Endodermal cell (in vitro differentiated cells): ENCODE data around the gene TBXAS1. TPM values are rescaled to one million over a fixed set of nuclear protein-coding genes. Genes with fewer than 3 reads are reported as not detected.

Experiments used
- DNase-seq: peaks from one replicate; pipeline ENCODE4 v3.0.0-alpha.2; 2017
- H3K27ac ChIP-seq: 2 replicates; pipeline ENCODE4 v1.5.1; 2013; ENCODE audit warnings: mild to moderate bottlenecking, low read depth, low read length, moderate library complexity
- H3K27me3 ChIP-seq: 2 replicates; pipeline ENCODE4 v1.6.1; 2013; ENCODE audit warnings: mild to moderate bottlenecking, low read length, moderate library complexity; ENCODE audit not compliant: insufficient read depth, control insufficient read depth, poor library complexity, severe bottlenecking
- H3K36me3 ChIP-seq: 2 replicates; pipeline ENCODE4 v1.7.0; 2013; ENCODE audit warnings: mild to moderate bottlenecking, low read length, moderate library complexity; ENCODE audit not compliant: control insufficient read depth, insufficient read depth
- H3K4me1 ChIP-seq: one replicate; pipeline ENCODE4 v1.7.0; 2013; ENCODE audit warnings: low read length; ENCODE audit not compliant: control insufficient read depth, insufficient read depth
- H3K4me3 ChIP-seq: 2 replicates; pipeline ENCODE4 v1.5.1; 2013; ENCODE audit warnings: mild to moderate bottlenecking, low read length, moderate library complexity
- H3K9ac ChIP-seq: 2 replicates; pipeline ENCODE4 v1.6.1; 2013; ENCODE audit warnings: mild to moderate bottlenecking, low read length, moderate library complexity; ENCODE audit not compliant: poor library complexity, severe bottlenecking; ENCODE audit errors: extremely low read depth
- H3K9me3 ChIP-seq: 2 replicates; pipeline ENCODE4 v1.6.1; 2013; ENCODE audit warnings: mild to moderate bottlenecking, low read length, moderate library complexity; ENCODE audit not compliant: control insufficient read depth
- H3K27ac Mint-ChIP-seq: 2 replicates; pipeline ENCODE4 v1.8.0; 2020; ENCODE audit warnings: mixed read lengths
- H3K27me3 Mint-ChIP-seq: 2 replicates; pipeline ENCODE4 v1.8.0; 2021; ENCODE audit warnings: mild to moderate bottlenecking, mixed read lengths; ENCODE audit not compliant: insufficient read depth
- H3K36me3 Mint-ChIP-seq: 2 replicates; pipeline ENCODE4 v1.8.0; 2020; ENCODE audit warnings: low read depth, mixed read lengths
- H3K4me1 Mint-ChIP-seq: 2 replicates; pipeline ENCODE4 v1.8.0; 2020; ENCODE audit warnings: mixed read lengths
- H3K4me3 Mint-ChIP-seq: 2 replicates; pipeline ENCODE4 v1.8.0; 2020; ENCODE audit warnings: mild to moderate bottlenecking, moderate library complexity, mixed read lengths
- H3K9me3 Mint-ChIP-seq: 2 replicates; pipeline ENCODE4 v1.8.0; 2020; ENCODE audit warnings: mild to moderate bottlenecking, mixed read lengths
- WGBS, 2 experiments: methylation state at CpG; one replicate each; pipeline versions ENCODE4 v1.1.5 to v1.1.7; 2013; ENCODE audit warnings: missing lambda C conversion rate in 2 of 2, mixed read lengths in 1 of 2; ENCODE audit not compliant: insufficient coverage in 1 of 2, insufficient read length in 1 of 2; 5-methylcytosine and 5-hydroxymethylcytosine counted together
- total RNA-seq, 2 donors: library from RNA; stranded (reverse); fragmentation: NEBNext Ultra II Directional in 1 of 2; extraction: Animal tissue kit (Norgen Biotek cat#: 25700) in 1 of 2; gene quantifications; 2 replicates in 1 of 2; 3 replicates in 1 of 2; pipeline ENCODE4 v1.2.1, GENCODE V29; 2021
- TF ChIP-seq, protein P1 (sequence below): fragments of 200-600 bp; sonication (generic); conservative IDR thresholded peaks from 2 replicates; pipeline ENCODE4 v1.5.0; 2021; ENCODE audit warnings: antibody characterized with exemption, mild to moderate bottlenecking

The TBXAS1 gene
- total RNA-seq, 2 donors from 2014 or later = 7.6 to 13.5 TPM

GRCh38 chr7:139915268-139915863 is 86.3 kb downstream of the TBXAS1 start:
- H3K27ac ChIP-seq = no peak overlapping the region
- Mint-ChIP-seq H3K4me3 (no peak overlapping the region), H3K27ac (no peak overlapping the region), H3K9me3 (no peaks in the 10 kb centered on the region), H3K36me3 (no peaks in the 10 kb centered on the region), H3K4me1 (peaks cover 10% of the 10 kb centered on the region), H3K27me3 (no peaks in the 10 kb centered on the region)
- H3K4me1 ChIP-seq = peaks cover 7% of the 10 kb centered on the region
- no peaks in the 10 kb centered on the region for H3K27me3 ChIP-seq
- no peak overlapping the region for H3K4me3 ChIP-seq
- H3K36me3 ChIP-seq = no peaks in the 10 kb centered on the region
- H3K9me3 ChIP-seq = no peaks in the 10 kb centered on the region
- TF ChIP-seq, protein P1, sequence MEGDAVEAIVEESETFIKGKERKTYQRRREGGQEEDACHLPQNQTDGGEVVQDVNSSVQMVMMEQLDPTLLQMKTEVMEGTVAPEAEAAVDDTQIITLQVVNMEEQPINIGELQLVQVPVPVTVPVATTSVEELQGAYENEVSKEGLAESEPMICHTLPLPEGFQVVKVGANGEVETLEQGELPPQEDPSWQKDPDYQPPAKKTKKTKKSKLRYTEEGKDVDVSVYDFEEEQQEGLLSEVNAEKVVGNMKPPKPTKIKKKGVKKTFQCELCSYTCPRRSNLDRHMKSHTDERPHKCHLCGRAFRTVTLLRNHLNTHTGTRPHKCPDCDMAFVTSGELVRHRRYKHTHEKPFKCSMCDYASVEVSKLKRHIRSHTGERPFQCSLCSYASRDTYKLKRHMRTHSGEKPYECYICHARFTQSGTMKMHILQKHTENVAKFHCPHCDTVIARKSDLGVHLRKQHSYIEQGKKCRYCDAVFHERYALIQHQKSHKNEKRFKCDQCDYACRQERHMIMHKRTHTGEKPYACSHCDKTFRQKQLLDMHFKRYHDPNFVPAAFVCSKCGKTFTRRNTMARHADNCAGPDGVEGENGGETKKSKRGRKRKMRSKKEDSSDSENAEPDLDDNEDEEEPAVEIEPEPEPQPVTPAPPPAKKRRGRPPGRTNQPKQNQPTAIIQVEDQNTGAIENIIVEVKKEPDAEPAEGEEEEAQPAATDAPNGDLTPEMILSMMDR = no peak
- DNase-seq = no peak
- WGBS, 2 experiments = 93 to 94% methylated on average over 6 to 10 of the region's 10 CpGs
- H3K9ac ChIP-seq = no peak overlapping the region

- no peak overlapping the region for H3K4me3 ChIP-seq
- H3K4me1 Mint-ChIP-seq = peaks cover 15% of the 10 kb centered on the region
- H3K9me3 Mint-ChIP-seq = no peaks in the 10 kb centered on the region
- H3K36me3 Mint-ChIP-seq = no peaks in the 10 kb centered on the region
- no peaks in the 10 kb centered on the region for H3K9me3 ChIP-seq
- TF ChIP-seq, protein P1 = no peak
- H3K27ac Mint-ChIP-seq = no peak overlapping the region
- no peak overlapping the region for H3K4me3 Mint-ChIP-seq
- no peaks in the 10 kb centered on the region for H3K27me3 Mint-ChIP-seq
- H3K27ac ChIP-seq = no peak overlapping the region
- H3K4me1 ChIP-seq = peaks cover 10% of the 10 kb centered on the region
- H3K9ac ChIP-seq = no peak overlapping the region
- no peaks in the 10 kb centered on the region for H3K36me3 ChIP-seq
- no peak for DNase-seq
- H3K27me3 ChIP-seq = no peaks in the 10 kb centered on the region
- 93 to 96% methylated on average over 10 of the region's 10 CpGs for WGBS, 2 experiments
Measured at GRCh38 chr7:139915864-139916716, 87.0 kb downstream of the TBXAS1 start.

- no peaks in the 10 kb centered on the region for H3K9me3 Mint-ChIP-seq
- no peak for DNase-seq
- Histone ChIP-seq H3K36me3 (no peaks in the 10 kb centered on the region), H3K9me3 (no peaks in the 10 kb centered on the region), H3K27ac (no peak overlapping the region), H3K4me1 (peaks cover 10% of the 10 kb centered on the region), H3K4me3 (no peak overlapping the region), H3K27me3 (no peaks in the 10 kb centered on the region), H3K9ac (no peak overlapping the region)
- H3K27ac Mint-ChIP-seq = no peak overlapping the region
- H3K4me3 Mint-ChIP-seq = no peak overlapping the region
- H3K27me3 Mint-ChIP-seq = no peaks in the 10 kb centered on the region
- WGBS, 2 experiments = 95 to 98% methylated on average over 9 to 10 of the region's 10 CpGs
- peaks cover 15% of the 10 kb centered on the region for H3K4me1 Mint-ChIP-seq
- no peaks in the 10 kb centered on the region for H3K36me3 Mint-ChIP-seq
- TF ChIP-seq, protein P1 = no peak
Measured at GRCh38 chr7:139916717-139917395, 87.8 kb downstream of the TBXAS1 start.
